ENCODE measurements around the gene NUDT8.

GRCh38 chr11:67599149-67599548 is 30.6 kb downstream of the NUDT8 start:
- TF ChIP-seq CTCF (optimal IDR thresholded peaks at IDR 0.05 in 1 of 3, IDR thresholded peaks at IDR 0.05 in 1 of 3, conservative IDR thresholded peaks at IDR 0.05 in 1 of 3; ENCODE audit: extremely low read depth in 1 of 3, insufficient read depth in 2 of 3, low read length in 3 of 3) = no peak
- TF ChIP-seq EZH2 (IDR thresholded peaks at IDR 0.05; ENCODE audit: low read length) = no peak
